ENCODE results near the gene STXBP6. TPM values are rescaled to one million over a fixed set of nuclear protein-coding genes. Genes with fewer than 3 reads are reported as not detected.

Gene STXBP6
- total RNA-seq, 4 donors from 2014 or later: 10.7 to 62.8 (median 55.9) TPM

- no peaks in the 10 kb centered on the region for H3K9me3 ChIP-seq
- DNase-seq: no peak
- H3K4me1 ChIP-seq: no peaks in the 10 kb centered on the region
- no peaks in the 10 kb centered on the region for H3K27me3 ChIP-seq
- H3K27ac ChIP-seq: no peak overlapping the region
- TF ChIP-seq POLR2A (IDR thresholded peaks at IDR 0.05): no peak
- H3K36me3 ChIP-seq: no peaks in the 10 kb centered on the region
- H3K4me3 ChIP-seq: no peak overlapping the region
These were observed 23.3 kb downstream of the STXBP6 start for GRCh38 chr14:25026476-25027137.

- H3K27ac ChIP-seq: no peak overlapping the region
- no peak for TF ChIP-seq POLR2A (IDR thresholded peaks at IDR 0.05)
- TF ChIP-seq CTCF (IDR thresholded peaks at IDR 0.05): no peak
- H3K36me3 ChIP-seq: no peaks in the 10 kb centered on the region
- H3K9me3 ChIP-seq: no peaks in the 10 kb centered on the region
- no peak overlapping the region for H3K4me3 ChIP-seq
- H3K27me3 ChIP-seq: no peaks in the 10 kb centered on the region
- peaks cover 0 to 6% (median 0%) of the 10 kb centered on the region in 4 donors for H3K4me1 ChIP-seq
- DNase-seq: no peak
These were observed 30.1 kb downstream of the STXBP6 start for GRCh38 chr14:25019892-25020291.

- DNase-seq: no peak
- Histone ChIP-seq H3K4me3 (no peak overlapping the region), H3K27me3 (no peaks in the 10 kb centered on the region), H3K4me1 (peaks cover 0 to 14% (median 0%) of the 10 kb centered on the region in 4 donors), H3K9me3 (no peaks in the 10 kb centered on the region), H3K36me3 (no peaks in the 10 kb centered on the region), H3K27ac (no peak overlapping the region)
- TF ChIP-seq POLR2A (IDR thresholded peaks at IDR 0.05) (no peak), CTCF (IDR thresholded peaks at IDR 0.05) (no peak)
These were observed 32.4 kb downstream of the STXBP6 start for GRCh38 chr14:25017562-25017961.

- no peak for DNase-seq
- TF ChIP-seq CTCF (IDR thresholded peaks at IDR 0.05) (no peak), POLR2A (IDR thresholded peaks at IDR 0.05) (no peak)
- Histone ChIP-seq H3K9me3 (no peaks in the 10 kb centered on the region), H3K4me1 (peaks cover 0 to 21% (median 0%) of the 10 kb centered on the region in 4 donors), H3K4me3 (no peak overlapping the region), H3K27ac (no peak overlapping the region), H3K27me3 (no peaks in the 10 kb centered on the region), H3K36me3 (no peaks in the 10 kb centered on the region)
These were observed 34.2 kb downstream of the STXBP6 start for GRCh38 chr14:25015761-25016160.

GRCh38 chr14:25014440-25014839 lies 35.5 kb downstream of the STXBP6 start:
- Histone ChIP-seq H3K27ac (no peak overlapping the region), H3K27me3 (no peaks in the 10 kb centered on the region), H3K4me3 (no peak overlapping the region), H3K9me3 (no peaks in the 10 kb centered on the region), H3K4me1 (peaks cover 0 to 27% (median 0%) of the 10 kb centered on the region in 4 donors), H3K36me3 (no peaks in the 10 kb centered on the region)
- peak in 1 of 3 donors; percentile 61 for DNase-seq
- TF ChIP-seq POLR2A (IDR thresholded peaks at IDR 0.05): no peak

GRCh38 chr14:25011095-25011494 lies 38.9 kb downstream of the STXBP6 start:
- Histone ChIP-seq H3K9me3 (no peaks in the 10 kb centered on the region), H3K36me3 (no peaks in the 10 kb centered on the region), H3K4me1 (peaks cover 0 to 34% (median 0%) of the 10 kb centered on the region in 4 donors), H3K27me3 (no peaks in the 10 kb centered on the region), H3K4me3 (no peak overlapping the region), H3K27ac (no peak overlapping the region)
- TF ChIP-seq CTCF (IDR thresholded peaks at IDR 0.05): no peak
- TF ChIP-seq POLR2A (IDR thresholded peaks at IDR 0.05): no peak
- DNase-seq: no peak

- no peak for DNase-seq
- Histone ChIP-seq H3K4me3 (no peak overlapping the region), H3K27me3 (no peaks in the 10 kb centered on the region), H3K9me3 (no peaks in the 10 kb centered on the region), H3K27ac (no peak overlapping the region), H3K4me1 (peaks cover 0 to 34% (median 0%) of the 10 kb centered on the region in 4 donors), H3K36me3 (no peaks in the 10 kb centered on the region)
- TF ChIP-seq POLR2A (IDR thresholded peaks at IDR 0.05) (no peak), CTCF (IDR thresholded peaks at IDR 0.05) (no peak)
These were observed 39.5 kb downstream of the STXBP6 start for GRCh38 chr14:25010471-25010870.
